HEK293T (cell line): ENCODE measurements around the gene TPD52L2.

Experiments
- ELF4 ChIP-seq: fragments of 450-650 bp; IDR thresholded peaks from 2 replicates; pipeline ENCODE4 v1.6.1; 2017; ENCODE audit warnings: antibody characterized with exemption
- L3MBTL2 ChIP-seq: fragments of 450-650 bp; conservative IDR thresholded peaks from 2 replicates; pipeline ENCODE4 v1.6.1; 2016; ENCODE audit warnings: mild to moderate bottlenecking
- SP1 ChIP-seq: fragments of 450-650 bp; IDR thresholded peaks from 2 replicates; pipeline ENCODE4 v1.6.1; 2017
- SUZ12 ChIP-seq: fragments of 450-650 bp; IDR thresholded peaks from 2 replicates; pipeline ENCODE4 v1.6.1; 2016; ENCODE audit warnings: mild to moderate bottlenecking

DNA sequence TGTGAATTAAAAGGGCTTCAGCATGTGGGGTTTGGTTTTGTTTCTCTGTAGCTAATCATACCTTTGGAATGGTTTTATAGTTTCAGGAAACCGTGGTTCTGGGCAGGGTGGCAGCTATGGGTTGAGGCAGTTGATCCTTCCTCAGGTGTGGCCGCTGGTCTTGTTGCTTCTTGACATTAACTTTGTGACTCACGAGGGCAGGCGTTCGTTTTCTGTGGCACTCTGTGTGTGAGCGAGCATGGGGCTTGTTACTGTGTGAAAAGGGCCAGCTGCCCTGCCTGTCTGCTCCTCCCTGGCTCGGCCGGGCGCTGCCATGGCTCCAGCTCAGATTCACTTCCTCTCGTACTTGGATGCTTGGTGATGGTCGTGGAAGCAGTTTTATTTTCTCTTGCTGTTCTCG is 46.1 kb downstream of the TPD52L2 start:
- TF ChIP-seq SUZ12 = no peak
- no peak for TF ChIP-seq ELF4
- no peak for TF ChIP-seq SP1
- TF ChIP-seq L3MBTL2 = no peak
